Adrenal gland (tissue), 12 donors: ENCODE results near the gene BBS5. TPM values are rescaled to one million over a fixed set of nuclear protein-coding genes. Genes with fewer than 3 reads are reported as not detected.

Experiments used
- DNase-seq, 7 donors: peaks; one replicate each; pipeline ENCODE4 v3.0.0-alpha.2; 2019 to 2020
- H3K27ac ChIP-seq, 5 donors: fragments of 200-600 bp; sonication (generic) in 4 of 5; 1 replicate in 3 of 5; 2 replicates in 2 of 5; pipeline versions ENCODE4 v1.5.1 to v1.8.0; 2016 to 2020; ENCODE audit warnings: mild to moderate bottlenecking in 1 of 5
- H3K27me3 ChIP-seq: fragments of 200-600 bp; 2 replicates; pipeline ENCODE4 v1.8.0; 2021
- H3K36me3 ChIP-seq, 2 donors: fragments of 200-600 bp; replicated peaks in 1 of 2; 1 replicate in 1 of 2; 2 replicates in 1 of 2; pipeline versions ENCODE4 v1.5.1 to v1.8.0; 2018 to 2022
- H3K4me1 ChIP-seq, 2 donors: fragments of 200-600 bp; replicated peaks in 1 of 2; 1 replicate in 1 of 2; 2 replicates in 1 of 2; pipeline versions ENCODE4 v1.5.1 to v1.8.0; 2018 to 2021
- H3K4me3 ChIP-seq, 4 donors: fragments of 200-600 bp; sonication (generic) in 3 of 4; one replicate each; pipeline ENCODE4 v1.5.1; 2016 to 2018
- H3K9me3 ChIP-seq, 3 donors: fragments of 200-600 bp; sonication (generic) in 1 of 3; replicated peaks in 1 of 3; 1 replicate in 2 of 3; 2 replicates in 1 of 3; pipeline versions ENCODE4 v1.5.1 to v1.8.0; 2016 to 2021
- POLR2A ChIP-seq, 2 donors: fragments of 450-650 bp; IDR thresholded peaks; one replicate each; pipeline ENCODE4 v1.6.1; 2017; ENCODE audit warnings: antibody characterized with exemption in 2 of 2, mild to moderate bottlenecking in 2 of 2, moderate library complexity in 1 of 2
- WGBS, 4 donors: extraction: QIAGEN DNeasy Blood & Tissue Kit in 2 of 4; methylation state at CpG; one replicate each; pipeline versions ENCODE4 v1.1.5 to v1.1.7; 2013 to 2017; 5-methylcytosine and 5-hydroxymethylcytosine counted together
- intact Hi-C, 2 donors: fragments of 100-400 bp; cut with DNase I; formaldehyde crosslinking; loops; one replicate each; pipeline versions ENCODE4 v1.14.1 to v1.15.0; 2022 to 2023
- polyA plus RNA-seq, 3 donors: library from polyadenylated mRNA; stranded (reverse); fragments of 200-250 nt in 2 of 3; fragments of 350-450 nt in 1 of 3; fragmentation: Illumina TruSeq in 1 of 3; extraction: RNeasy Lipid Tissue Mini Kit (QIAGEN cat#74804) in 1 of 3; gene quantifications; one replicate each; pipeline ENCODE4 v1.2.3, GENCODE V29; 2013 to 2014
- total RNA-seq, 9 donors: library from RNA; depleted of rRNA in 4 of 9; stranded (reverse); fragments of >200 nt in 4 of 9; fragments of 120-200 nt in 1 of 9; fragmentation: NEBNext Ultra II Directional in 1 of 9; extraction: Animal tissue kit (Norgen Biotek cat#: 25700) in 1 of 9; gene quantifications; one replicate each; pipeline versions ENCODE4 v1.1.0 to v1.2.4, GENCODE V29; 2013 to 2023
- TF ChIP-seq, protein P1 (sequence below), 6 experiments: fragments of 450-650 bp in 4 of 6; fragments of 200-600 bp in 2 of 6; sonication (generic) in 1 of 6; IDR thresholded peaks; 1 replicate in 5 of 6; 2 replicates in 1 of 6; pipeline versions ENCODE4 v1.5.1 to v1.8.0; 2016 to 2021; ENCODE audit warnings: antibody characterized with exemption in 6 of 6, mild to moderate bottlenecking in 2 of 6, moderate library complexity in 1 of 6
- donor health status: healthy with polysubstance abuse.
- donor health status: Bipolar disorder and iron deficiency.
- donor health status: DM: yes; HTN: yes; CAD: no.
- donor health status: DM: no; HTN: no; CAD: no.
- donor health status: DM: no; HTN: no; CAD: no.
- donor health status: DM: yes; HTN: yes; CAD: no.

The BBS5 gene
- total and polyA plus RNA-seq, 12 donors = 3.6 to 15.7 (median 10.6) TPM

DNA sequence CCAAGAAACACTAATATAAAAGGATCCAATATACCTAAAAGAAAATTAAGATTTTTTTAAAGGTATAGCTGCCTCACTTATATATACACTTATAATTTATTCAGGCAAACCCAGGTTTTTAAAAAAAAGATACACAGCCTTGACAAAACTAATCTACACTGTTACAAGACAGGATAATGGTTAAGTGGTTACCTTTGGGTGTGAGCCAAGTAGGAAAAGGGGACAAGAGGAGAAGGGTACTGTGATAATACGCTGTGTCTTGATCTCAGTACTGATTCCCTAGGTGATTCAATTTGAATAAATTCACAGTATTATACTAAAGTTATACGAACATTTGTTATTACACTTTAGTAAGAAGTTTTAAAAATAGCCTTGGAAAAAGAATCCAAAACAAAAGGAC, 60.9 kb downstream of the BBS5 start:
- Histone ChIP-seq H3K27me3 (no peaks in the 10 kb centered on the region), H3K27ac (no peak overlapping the region), H3K4me1 (no peaks in the 10 kb centered on the region), H3K4me3 (no peak overlapping the region), H3K9me3 (no peaks in the 10 kb centered on the region), H3K36me3 (no peaks in the 10 kb centered on the region)
- intact Hi-C loops = no loop called here
- TF ChIP-seq POLR2A (IDR thresholded peaks at IDR 0.05) = no peak
- TF ChIP-seq, protein P1, sequence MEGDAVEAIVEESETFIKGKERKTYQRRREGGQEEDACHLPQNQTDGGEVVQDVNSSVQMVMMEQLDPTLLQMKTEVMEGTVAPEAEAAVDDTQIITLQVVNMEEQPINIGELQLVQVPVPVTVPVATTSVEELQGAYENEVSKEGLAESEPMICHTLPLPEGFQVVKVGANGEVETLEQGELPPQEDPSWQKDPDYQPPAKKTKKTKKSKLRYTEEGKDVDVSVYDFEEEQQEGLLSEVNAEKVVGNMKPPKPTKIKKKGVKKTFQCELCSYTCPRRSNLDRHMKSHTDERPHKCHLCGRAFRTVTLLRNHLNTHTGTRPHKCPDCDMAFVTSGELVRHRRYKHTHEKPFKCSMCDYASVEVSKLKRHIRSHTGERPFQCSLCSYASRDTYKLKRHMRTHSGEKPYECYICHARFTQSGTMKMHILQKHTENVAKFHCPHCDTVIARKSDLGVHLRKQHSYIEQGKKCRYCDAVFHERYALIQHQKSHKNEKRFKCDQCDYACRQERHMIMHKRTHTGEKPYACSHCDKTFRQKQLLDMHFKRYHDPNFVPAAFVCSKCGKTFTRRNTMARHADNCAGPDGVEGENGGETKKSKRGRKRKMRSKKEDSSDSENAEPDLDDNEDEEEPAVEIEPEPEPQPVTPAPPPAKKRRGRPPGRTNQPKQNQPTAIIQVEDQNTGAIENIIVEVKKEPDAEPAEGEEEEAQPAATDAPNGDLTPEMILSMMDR (IDR thresholded peaks at IDR 0.05) = no peak
- DNase-seq = no peak
- WGBS, 4 donors = 85 to 90% (median 87%) methylated on average over 2 of the region's 2 CpGs

DNA sequence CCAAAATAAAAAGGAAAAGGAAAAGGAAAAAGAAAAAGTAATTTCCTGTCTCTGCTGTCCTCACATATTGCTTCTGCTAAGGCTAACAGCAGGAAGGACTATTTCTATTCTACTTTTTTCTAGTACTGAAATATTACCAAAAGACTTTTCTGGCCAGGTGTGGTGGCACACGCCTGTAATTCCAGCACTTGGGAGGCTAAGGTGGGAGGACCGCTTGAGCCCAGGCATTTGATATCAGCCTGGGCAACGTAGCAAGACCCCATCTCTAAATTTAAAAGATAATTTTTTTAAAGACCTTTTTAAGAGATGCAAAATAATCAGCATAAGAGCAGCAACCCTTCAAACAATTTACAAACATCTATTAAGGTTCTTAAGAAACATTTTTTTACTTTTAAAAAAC, 63.1 kb downstream of the BBS5 start:
- intact Hi-C loops = no loop called here
- 75 to 96% (median 94%) methylated on average over 3 of the region's 3 CpGs for WGBS, 4 donors
- Histone ChIP-seq H3K4me3 (no peak overlapping the region), H3K27ac (no peak overlapping the region), H3K27me3 (no peaks in the 10 kb centered on the region), H3K36me3 (no peaks in the 10 kb centered on the region), H3K4me1 (no peaks in the 10 kb centered on the region), H3K9me3 (no peaks in the 10 kb centered on the region)
- no peak for TF ChIP-seq POLR2A (IDR thresholded peaks at IDR 0.05)
- TF ChIP-seq, protein P1 (IDR thresholded peaks at IDR 0.05) = no peak
- DNase-seq = no peak

DNA sequence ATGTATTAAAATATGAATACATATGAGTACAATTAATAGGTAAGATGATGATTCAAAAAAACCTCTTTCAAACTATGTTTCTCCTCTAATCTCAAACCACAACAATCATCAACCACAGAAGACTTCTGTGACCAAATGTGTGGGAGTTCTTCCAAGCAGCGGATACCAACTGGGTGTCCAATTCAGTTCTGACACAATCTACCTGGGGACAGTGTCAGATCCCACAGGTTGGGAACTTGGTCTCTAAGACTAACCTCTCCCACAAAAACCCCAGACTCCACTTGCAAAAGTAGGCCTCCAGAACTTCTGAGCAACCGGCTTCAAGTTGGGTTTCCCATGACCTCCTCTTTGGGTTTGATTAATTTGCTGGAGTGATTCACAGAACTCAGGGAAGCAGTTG, 67.5 kb downstream of the BBS5 start:
- H3K9me3 ChIP-seq = no peaks in the 10 kb centered on the region
- 94 to 99% (median 95%) methylated on average over 2 of the region's 2 CpGs for WGBS, 4 donors
- no peaks in the 10 kb centered on the region for H3K4me1 ChIP-seq
- intact Hi-C loops = no loop called here
- no peaks in the 10 kb centered on the region for H3K27me3 ChIP-seq
- TF ChIP-seq POLR2A (IDR thresholded peaks at IDR 0.05) = no peak
- TF ChIP-seq, protein P1 (IDR thresholded peaks at IDR 0.05) = no peak
- H3K4me3 ChIP-seq = no peak overlapping the region
- DNase-seq = no peak
- no peak overlapping the region for H3K27ac ChIP-seq
- peaks cover 0 to 2% of the 10 kb centered on the region in 2 donors for H3K36me3 ChIP-seq

Other genes with a start within 250 kb of the BBS5 start
- gene LRP2, start 117.0 kb upstream of the BBS5 start, total RNA-seq = under 1 TPM in 4 of 9 donors, not detected in 5; 0.04 to 0.43 (median 0.10) TPM
- not detected for gene LRP2, start 117.0 kb upstream of the BBS5 start, polyA plus RNA-seq
- 1 to 10 TPM in 2 of 9 donors, under 1 TPM in 7; 0.28 to 3.1 (median 0.42) TPM for gene KLHL41, start 30.2 kb downstream of the BBS5 start, total RNA-seq
- 1 to 10 TPM in 1 of 3 donors, under 1 TPM in 2; 0.18 to 1.4 (median 0.91) TPM for gene KLHL41, start 30.2 kb downstream of the BBS5 start, polyA plus RNA-seq
- gene FASTKD1, start 94.4 kb downstream of the BBS5 start, total RNA-seq = 10 to 100 TPM in 7 of 9 donors, 1 to 10 TPM in 2; 5.9 to 44.1 (median 17.3) TPM
- 100 to 1,000 TPM in 1 of 3 donors, 10 to 100 TPM in 2; 27.3 to 121 (median 31.0) TPM for gene FASTKD1, start 94.4 kb downstream of the BBS5 start, polyA plus RNA-seq
- 10 to 100 TPM; 15.4 to 52.2 (median 43.0) TPM for gene PPIG, start 104.9 kb downstream of the BBS5 start, total RNA-seq
- 100 to 1,000 TPM in 1 of 3 donors, 10 to 100 TPM in 2; 47.3 to 111 (median 83.4) TPM for gene PPIG, start 104.9 kb downstream of the BBS5 start, polyA plus RNA-seq
- under 1 TPM in 1 of 9 donors, not detected in 8; 0.39 TPM for gene CFAP210, start 214.9 kb downstream of the BBS5 start, total RNA-seq
- under 1 TPM in 2 of 3 donors, not detected in 1; 0.07 to 0.32 TPM for gene CFAP210, start 214.9 kb downstream of the BBS5 start, polyA plus RNA-seq
- 1 to 10 TPM in 7 of 9 donors, under 1 TPM in 2; 0.69 to 6.6 (median 2.4) TPM for gene PHOSPHO2, start 215.0 kb downstream of the BBS5 start, total RNA-seq
- 1 to 10 TPM in 2 of 3 donors, under 1 TPM in 1; 0.74 to 2.4 (median 2.3) TPM for gene PHOSPHO2, start 215.0 kb downstream of the BBS5 start, polyA plus RNA-seq